B cell (primary cell): ENCODE results near the gene VPS8.

Experiments used
- EZH2 ChIP-seq: IDR thresholded peaks from 2 replicates; pipeline ENCODE4 v1.6.1; 2012; ENCODE audit warnings: borderline replicate concordance, low read depth, mild to moderate bottlenecking, moderate library complexity, low read length; ENCODE audit not compliant: insufficient read depth, poor library complexity, severe bottlenecking
- TF ChIP-seq, protein P1 (sequence below): fragments of 200-600 bp; IDR thresholded peaks from one replicate; pipeline ENCODE4 v1.8.0; 2022; ENCODE audit warnings: antibody characterized with exemption, mild to moderate bottlenecking

DNA sequence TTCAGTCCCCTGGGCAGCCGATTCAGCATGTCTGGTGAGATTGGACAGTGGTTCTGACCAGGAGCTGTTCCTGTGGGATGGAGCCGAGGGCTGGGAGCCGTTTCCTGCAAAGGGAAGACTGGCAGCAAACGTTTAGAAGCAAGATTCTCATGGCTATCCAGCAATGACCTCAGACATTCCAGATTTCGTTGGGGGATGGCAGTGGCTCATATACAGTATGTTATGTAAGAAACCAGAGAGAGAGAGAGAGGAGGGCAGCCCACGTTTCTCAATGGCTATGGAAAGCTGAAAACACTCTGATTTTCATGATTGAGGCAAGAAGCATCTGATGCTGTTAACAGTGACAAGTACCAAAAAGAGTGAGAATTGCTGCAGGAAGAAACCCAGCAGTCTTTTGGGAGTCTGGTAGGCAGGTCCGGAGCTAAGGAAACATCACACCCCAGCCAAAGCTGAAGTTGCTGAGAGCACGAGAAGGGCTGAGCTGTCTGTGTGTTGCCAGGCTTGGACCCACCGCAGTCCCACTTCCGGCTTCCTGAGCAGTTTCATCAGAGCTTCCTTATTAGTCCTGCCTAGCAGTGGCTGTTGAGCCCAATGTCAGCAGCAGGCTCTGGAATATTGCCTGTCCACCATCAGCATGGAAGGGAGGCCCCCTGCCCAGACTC, 25.6 kb upstream of the VPS8 start:
- TF ChIP-seq EZH2, result no peak
- TF ChIP-seq, protein P1, sequence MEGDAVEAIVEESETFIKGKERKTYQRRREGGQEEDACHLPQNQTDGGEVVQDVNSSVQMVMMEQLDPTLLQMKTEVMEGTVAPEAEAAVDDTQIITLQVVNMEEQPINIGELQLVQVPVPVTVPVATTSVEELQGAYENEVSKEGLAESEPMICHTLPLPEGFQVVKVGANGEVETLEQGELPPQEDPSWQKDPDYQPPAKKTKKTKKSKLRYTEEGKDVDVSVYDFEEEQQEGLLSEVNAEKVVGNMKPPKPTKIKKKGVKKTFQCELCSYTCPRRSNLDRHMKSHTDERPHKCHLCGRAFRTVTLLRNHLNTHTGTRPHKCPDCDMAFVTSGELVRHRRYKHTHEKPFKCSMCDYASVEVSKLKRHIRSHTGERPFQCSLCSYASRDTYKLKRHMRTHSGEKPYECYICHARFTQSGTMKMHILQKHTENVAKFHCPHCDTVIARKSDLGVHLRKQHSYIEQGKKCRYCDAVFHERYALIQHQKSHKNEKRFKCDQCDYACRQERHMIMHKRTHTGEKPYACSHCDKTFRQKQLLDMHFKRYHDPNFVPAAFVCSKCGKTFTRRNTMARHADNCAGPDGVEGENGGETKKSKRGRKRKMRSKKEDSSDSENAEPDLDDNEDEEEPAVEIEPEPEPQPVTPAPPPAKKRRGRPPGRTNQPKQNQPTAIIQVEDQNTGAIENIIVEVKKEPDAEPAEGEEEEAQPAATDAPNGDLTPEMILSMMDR, result no peak
